Keratinocyte (primary cell): Measurements from ENCODE around the gene NALCN. TPM values are rescaled to one million over a fixed set of nuclear protein-coding genes. Genes with fewer than 3 reads are reported as not detected.

Experiments used
- DNase-seq: peaks from one replicate; pipeline ENCODE4 v3.0.0-alpha.2; 2011; ENCODE audit warnings: low read depth, missing footprints, low spot score
- FAIRE-seq: peaks from 2 replicates; lab custom pipeline; 2011; peaks lifted over from hg19 to GRCh38; lab: Jason Lieb, UNC
- H2AFZ ChIP-seq: 2 replicates; pipeline ENCODE4 v1.6.0; 2012; ENCODE audit warnings: low read length, control low read depth, inconsistent platforms; ENCODE audit not compliant: control insufficient read depth
- H3K27ac ChIP-seq: 2 replicates; pipeline ENCODE4 v1.5.1; 2011; ENCODE audit warnings: low read length; ENCODE audit not compliant: control insufficient read depth, insufficient read depth
- H3K27me3 ChIP-seq: 3 replicates; pipeline ENCODE4 v1.6.0; 2011; ENCODE audit warnings: low read length; ENCODE audit not compliant: control insufficient read depth, insufficient read depth; ENCODE audit errors: extremely low read depth
- H3K36me3 ChIP-seq, 2 experiments: 2 replicates in 1 of 2; 3 replicates in 1 of 2; pipeline ENCODE4 v1.5.1; 2011; ENCODE audit warnings: low read length in 2 of 2, mild to moderate bottlenecking in 1 of 2; ENCODE audit not compliant: control insufficient read depth in 2 of 2, insufficient read depth in 2 of 2; ENCODE audit errors: extremely low read depth in 1 of 2
- H3K4me1 ChIP-seq: 3 replicates; pipeline ENCODE4 v1.5.1; 2011; ENCODE audit warnings: low read length; ENCODE audit not compliant: control insufficient read depth, insufficient read depth; ENCODE audit errors: extremely low read depth
- H3K4me2 ChIP-seq: 3 replicates; pipeline ENCODE4 v1.6.0; 2011; ENCODE audit warnings: low read depth, low read length; ENCODE audit not compliant: control insufficient read depth, insufficient read depth; ENCODE audit errors: extremely low read depth
- H3K4me3 ChIP-seq, 3 experiments: fragments of 200-600 bp in 1 of 3; sonication (generic) in 1 of 3; 2 replicates in 2 of 3; 3 replicates in 1 of 3; pipeline ENCODE4 v1.5.1; 2011 to 2016; ENCODE audit warnings: low read length in 3 of 3, mild to moderate bottlenecking in 3 of 3, control low read depth in 2 of 3, inconsistent platforms in 1 of 3, low read depth in 1 of 3, mixed read lengths in 1 of 3, mixed run types in 1 of 3, moderate library complexity in 1 of 3; ENCODE audit not compliant: control insufficient read depth in 2 of 3, insufficient read depth in 2 of 3; ENCODE audit errors: extremely low read depth in 1 of 3
- H3K79me2 ChIP-seq: 2 replicates; pipeline ENCODE4 v1.6.0; 2012; ENCODE audit warnings: low read length; ENCODE audit not compliant: control insufficient read depth, insufficient read depth
- H3K9ac ChIP-seq: 3 replicates; pipeline ENCODE4 v1.6.0; 2011; ENCODE audit warnings: low read length; ENCODE audit not compliant: control insufficient read depth, insufficient read depth; ENCODE audit errors: extremely low read depth
- H3K9me1 ChIP-seq: 3 replicates; pipeline ENCODE4 v1.6.0; 2011; ENCODE audit warnings: low read length; ENCODE audit not compliant: control insufficient read depth, insufficient read depth; ENCODE audit errors: extremely low read depth
- H3K9me3 ChIP-seq: 2 replicates; pipeline ENCODE4 v1.5.1; 2012; ENCODE audit warnings: low read depth, low read length; ENCODE audit not compliant: control insufficient read depth
- H4K20me1 ChIP-seq: 3 replicates; pipeline ENCODE4 v1.6.0; 2011; ENCODE audit warnings: low read length; ENCODE audit not compliant: control insufficient read depth, insufficient read depth; ENCODE audit errors: extremely low read depth
- CTCF ChIP-seq, 3 experiments: IDR thresholded peaks in 1 of 3; conservative IDR thresholded peaks in 1 of 3; optimal IDR thresholded peaks in 1 of 3; 2 replicates in 2 of 3; 3 replicates in 1 of 3; pipeline versions ENCODE3 to v1.5.1; 2011; ENCODE audit warnings: low read length in 3 of 3, mild to moderate bottlenecking in 3 of 3, moderate library complexity in 2 of 3, control low read depth in 1 of 3, inconsistent platforms in 1 of 3; ENCODE audit not compliant: insufficient read depth in 2 of 3; ENCODE audit errors: extremely low read depth in 1 of 3
- EZH2 ChIP-seq: IDR thresholded peaks from one replicate; pipeline ENCODE4 v1.6.1; 2012; ENCODE audit warnings: inconsistent platforms, mild to moderate bottlenecking, low read length, moderate library complexity
- dilution Hi-C: fragments of 300-500 bp; cut with MboI; formaldehyde crosslinking; loops from one replicate; pipeline ENCODE4 v1.7.0; 2020; ENCODE audit warnings: low sequenced_read_pairs; ENCODE audit not compliant: extremely low pct_ligation_motif_present
- polyA plus RNA-seq, 5 experiments: library from polyadenylated mRNA; depleted of rRNA in 3 of 5; stranded (reverse) in 3 of 5; stranded (forward) in 1 of 5; unstranded in 1 of 5; fragments of >200 nt; gene quantifications; 1 replicate in 1 of 5; 2 replicates in 3 of 5; 3 replicates in 1 of 5; pipeline versions ENCODE4 v1.2.1 to v1.2.3, GENCODE V29; 2011 to 2012; ENCODE audit warnings: missing spikeins in 2 of 5, low read depth in 1 of 5, low replicate concordance in 1 of 5

Gene NALCN
- polyA plus RNA-seq, 1 donor (not counting 4 experiments of a cell fraction or from before 2014, with no cell fraction given) = 0.16 TPM

GRCh38 chr13:101026328-101026727 is 390.0 kb downstream of the NALCN start:
- Histone ChIP-seq H3K9me1 (no peaks in the 10 kb centered on the region), H3K79me2 (no peaks in the 10 kb centered on the region), H2AFZ (no peak overlapping the region), H3K27me3 (no peaks in the 10 kb centered on the region), H3K9me3 (no peaks in the 10 kb centered on the region), H4K20me1 (no peaks in the 10 kb centered on the region), H3K27ac (no peak overlapping the region), H3K9ac (no peak overlapping the region), H3K4me1 (no peaks in the 10 kb centered on the region), H3K36me3 (no peaks in the 10 kb centered on the region), H3K4me3 (no peak overlapping the region), H3K4me2 (no peak overlapping the region)
- dilution Hi-C loops = no loop called here
- no peak for DNase-seq
- FAIRE-seq = no peak
- no peak for TF ChIP-seq CTCF (optimal IDR thresholded peaks at IDR 0.05 in 1 of 3, IDR thresholded peaks at IDR 0.05 in 1 of 3, conservative IDR thresholded peaks at IDR 0.05 in 1 of 3; ENCODE audit: extremely low read depth in 1 of 3, insufficient read depth in 2 of 3, low read length in 3 of 3)
- TF ChIP-seq EZH2 = no peak

GRCh38 chr13:101025925-101026324 is 390.4 kb downstream of the NALCN start:
- no peaks in the 10 kb centered on the region for H3K79me2 ChIP-seq
- H3K4me1 ChIP-seq = no peaks in the 10 kb centered on the region
- no peak overlapping the region for H3K4me3 ChIP-seq
- no peaks in the 10 kb centered on the region for H3K9me1 ChIP-seq
- no peaks in the 10 kb centered on the region for H4K20me1 ChIP-seq
- H3K36me3 ChIP-seq = no peaks in the 10 kb centered on the region
- no peak for DNase-seq
- no peak overlapping the region for H3K4me2 ChIP-seq
- H2AFZ ChIP-seq = no peak overlapping the region
- no peak overlapping the region for H3K9ac ChIP-seq
- no peaks in the 10 kb centered on the region for H3K9me3 ChIP-seq
- no peak for FAIRE-seq
- H3K27ac ChIP-seq = no peak overlapping the region
- dilution Hi-C loops = no loop called here
- H3K27me3 ChIP-seq = no peaks in the 10 kb centered on the region
- TF ChIP-seq CTCF (optimal IDR thresholded peaks at IDR 0.05 in 1 of 3, IDR thresholded peaks at IDR 0.05 in 1 of 3, conservative IDR thresholded peaks at IDR 0.05 in 1 of 3; ENCODE audit: extremely low read depth in 1 of 3, insufficient read depth in 2 of 3, low read length in 3 of 3) (no peak), EZH2 (no peak)
